Measurements from ENCODE around the gene AHCYL2.

GRCh38 chr7:129359176-129359575, 134.3 kb downstream of the AHCYL2 start:
- TF ChIP-seq SP1 (IDR thresholded peaks at IDR 0.05) = no peak
- TF ChIP-seq FOXM1 (IDR thresholded peaks at IDR 0.05; ENCODE audit: borderline replicate concordance) = no peak
- no peak for TF ChIP-seq PKNOX1 (IDR thresholded peaks at IDR 0.05)
- no peak for TF ChIP-seq ZNF384 (IDR thresholded peaks at IDR 0.05)
- TF ChIP-seq BHLHE40 (IDR thresholded peaks at IDR 0.05; ENCODE audit: borderline replicate concordance) = no peak
- TF ChIP-seq FOXK2 (IDR thresholded peaks at IDR 0.05) = no peak
- TF ChIP-seq CTBP1 (IDR thresholded peaks at IDR 0.05; ENCODE audit: borderline replicate concordance) = no peak
- no peak for TF ChIP-seq SUZ12 (IDR thresholded peaks at IDR 0.05)
- TF ChIP-seq ELF4 (IDR thresholded peaks at IDR 0.05) = no peak

Measured in HEK293T (cell line).